ENCODE data around the gene CLEC16A. TPM values are rescaled to one million over a fixed set of nuclear protein-coding genes. Genes with fewer than 3 reads are reported as not detected.

The CLEC16A gene
- total RNA-seq, 1 experiment from 2014 or later, result 17.4 TPM

- Histone ChIP-seq H3K9me2 (replicated peaks; ENCODE audit: insufficient read depth, low read length) (no peaks in the 10 kb centered on the region), H3K9ac (ENCODE audit: low read length) (no peak overlapping the region), H3K27me3 (ENCODE audit: low read length) (no peaks in the 10 kb centered on the region), H2AFZ (ENCODE audit: low read length) (no peak overlapping the region), H3K4me2 (ENCODE audit: low read depth, low read length, poor library complexity, severe bottlenecking) (no peak overlapping the region), H3K27ac (ENCODE audit: low read length) (no peak overlapping the region), H3K4me3 (ENCODE audit: low read length) (no peak overlapping the region), H3K9me3 (ENCODE audit: low read length) (no peaks in the 10 kb centered on the region), H4K20me1 (ENCODE audit: insufficient read depth, low read depth, low read length) (no peaks in the 10 kb centered on the region), H3K4me1 (ENCODE audit: low read length) (peaks cover 23% of the 10 kb centered on the region), H3K36me3 (ENCODE audit: insufficient read depth, low read length) (no peaks in the 10 kb centered on the region), H3K79me2 (ENCODE audit: low read length) (no peaks in the 10 kb centered on the region)
- DNase-seq, result no peak
Measured at GRCh38 chr16:11229432-11229831, 285.1 kb downstream of the CLEC16A start.

GRCh38 chr16:11229906-11230305 is 285.5 kb downstream of the CLEC16A start:
- Histone ChIP-seq H4K20me1 (ENCODE audit: insufficient read depth, low read depth, low read length) (no peaks in the 10 kb centered on the region), H3K79me2 (ENCODE audit: low read length) (no peaks in the 10 kb centered on the region), H3K4me3 (ENCODE audit: low read length) (no peak overlapping the region), H3K9me2 (replicated peaks; ENCODE audit: insufficient read depth, low read length) (no peaks in the 10 kb centered on the region), H3K4me2 (ENCODE audit: low read depth, low read length, poor library complexity, severe bottlenecking) (no peak overlapping the region), H3K36me3 (ENCODE audit: insufficient read depth, low read length) (no peaks in the 10 kb centered on the region), H2AFZ (ENCODE audit: low read length) (no peak overlapping the region), H3K9ac (ENCODE audit: low read length) (no peak overlapping the region), H3K4me1 (ENCODE audit: low read length) (peaks cover 18% of the 10 kb centered on the region), H3K27ac (ENCODE audit: low read length) (no peak overlapping the region), H3K9me3 (ENCODE audit: low read length) (no peaks in the 10 kb centered on the region), H3K27me3 (ENCODE audit: low read length) (no peaks in the 10 kb centered on the region)
- DNase-seq, result no peak

GRCh38 chr16:11231367-11231970 is 287.1 kb downstream of the CLEC16A start:
- H3K9ac ChIP-seq (ENCODE audit: low read length), result no peak overlapping the region
- H3K27ac ChIP-seq (ENCODE audit: low read length), result no peak overlapping the region
- H3K27me3 ChIP-seq (ENCODE audit: low read length), result no peaks in the 10 kb centered on the region
- H3K79me2 ChIP-seq (ENCODE audit: low read length), result no peaks in the 10 kb centered on the region
- H3K9me2 ChIP-seq (replicated peaks; ENCODE audit: insufficient read depth, low read length), result no peaks in the 10 kb centered on the region
- H4K20me1 ChIP-seq (ENCODE audit: insufficient read depth, low read depth, low read length), result no peaks in the 10 kb centered on the region
- no peak for DNase-seq
- no peaks in the 10 kb centered on the region for H3K9me3 ChIP-seq (ENCODE audit: low read length)
- no peak overlapping the region for H3K4me2 ChIP-seq (ENCODE audit: low read depth, low read length, poor library complexity, severe bottlenecking)
- H3K4me3 ChIP-seq (ENCODE audit: low read length), result no peak overlapping the region
- H3K4me1 ChIP-seq (ENCODE audit: low read length), result peaks cover 10% of the 10 kb centered on the region
- no peak overlapping the region for H2AFZ ChIP-seq (ENCODE audit: low read length)
- H3K36me3 ChIP-seq (ENCODE audit: insufficient read depth, low read length), result no peaks in the 10 kb centered on the region

Other genes with a start within 250 kb of the CLEC16A start
- 1.6 and 2.6 TPM in 2 replicates for gene TEKT5, start 249.6 kb upstream of the CLEC16A start, total RNA-seq (2014; rRNA removed; shearing (Covaris generic); ENCODE audit: low replicate concordance)
- 17.7 and 23.1 TPM in 2 replicates for gene NUBP1, start 200.7 kb upstream of the CLEC16A start, total RNA-seq (2014; rRNA removed; shearing (Covaris generic); ENCODE audit: low replicate concordance)
- gene TVP23A, start 125.8 kb upstream of the CLEC16A start, total RNA-seq (2014; rRNA removed; shearing (Covaris generic); ENCODE audit: low replicate concordance), result not detected in 2 replicates
- 66.2 and 96.5 TPM in 2 replicates for gene CIITA, start 67.4 kb upstream of the CLEC16A start, total RNA-seq (2014; rRNA removed; shearing (Covaris generic); ENCODE audit: low replicate concordance)
- gene DEXI, start 2.1 kb upstream of the CLEC16A start, total RNA-seq (2014; rRNA removed; shearing (Covaris generic); ENCODE audit: low replicate concordance), result 40.7 and 59.7 TPM in 2 replicates

All from Karpas-422 (cell line).